ENCODE measurements around the gene STX5. TPM values are rescaled to one million over a fixed set of nuclear protein-coding genes. Genes with fewer than 3 reads are reported as not detected.

Gene STX5
- total and polyA plus RNA-seq, 9 of the 15 experiments (the other 6 are each of a cell fraction or from before 2014, with no cell fraction given) = 2.8 to 28.6 (median 23.7) TPM

DNA sequence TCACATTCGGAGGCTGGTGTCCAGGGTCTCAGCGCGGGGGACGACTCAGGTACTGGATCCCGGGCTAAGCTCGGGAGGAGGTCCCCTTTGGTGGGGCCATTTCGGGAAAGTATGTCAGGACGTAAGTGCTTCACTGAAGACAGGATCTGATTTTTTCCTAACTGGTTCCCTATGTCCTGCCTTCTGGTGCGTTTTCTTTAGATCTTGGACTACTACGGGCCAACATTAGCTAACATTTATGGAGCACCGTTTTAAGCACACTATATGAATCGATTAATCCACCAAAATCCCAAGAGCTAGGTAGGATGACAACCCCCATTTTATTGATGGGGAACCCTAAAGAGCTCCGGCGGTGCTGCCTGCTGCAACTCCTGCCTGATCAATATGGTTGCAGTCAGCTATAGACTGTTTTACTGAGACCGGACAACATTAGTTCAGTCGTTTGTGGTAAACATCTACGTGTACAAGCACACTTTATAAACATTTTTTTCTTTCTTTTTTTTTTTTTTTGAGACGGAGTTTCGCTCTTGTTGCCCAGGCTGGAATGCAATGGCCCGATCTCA is 24.6 kb upstream of the STX5 start (continued):
- no peak for TF ChIP-seq RBM25 (IDR thresholded peaks at IDR 0.05; ENCODE audit: low read depth, low read length, severe bottlenecking)
- TF ChIP-seq, protein P1, sequence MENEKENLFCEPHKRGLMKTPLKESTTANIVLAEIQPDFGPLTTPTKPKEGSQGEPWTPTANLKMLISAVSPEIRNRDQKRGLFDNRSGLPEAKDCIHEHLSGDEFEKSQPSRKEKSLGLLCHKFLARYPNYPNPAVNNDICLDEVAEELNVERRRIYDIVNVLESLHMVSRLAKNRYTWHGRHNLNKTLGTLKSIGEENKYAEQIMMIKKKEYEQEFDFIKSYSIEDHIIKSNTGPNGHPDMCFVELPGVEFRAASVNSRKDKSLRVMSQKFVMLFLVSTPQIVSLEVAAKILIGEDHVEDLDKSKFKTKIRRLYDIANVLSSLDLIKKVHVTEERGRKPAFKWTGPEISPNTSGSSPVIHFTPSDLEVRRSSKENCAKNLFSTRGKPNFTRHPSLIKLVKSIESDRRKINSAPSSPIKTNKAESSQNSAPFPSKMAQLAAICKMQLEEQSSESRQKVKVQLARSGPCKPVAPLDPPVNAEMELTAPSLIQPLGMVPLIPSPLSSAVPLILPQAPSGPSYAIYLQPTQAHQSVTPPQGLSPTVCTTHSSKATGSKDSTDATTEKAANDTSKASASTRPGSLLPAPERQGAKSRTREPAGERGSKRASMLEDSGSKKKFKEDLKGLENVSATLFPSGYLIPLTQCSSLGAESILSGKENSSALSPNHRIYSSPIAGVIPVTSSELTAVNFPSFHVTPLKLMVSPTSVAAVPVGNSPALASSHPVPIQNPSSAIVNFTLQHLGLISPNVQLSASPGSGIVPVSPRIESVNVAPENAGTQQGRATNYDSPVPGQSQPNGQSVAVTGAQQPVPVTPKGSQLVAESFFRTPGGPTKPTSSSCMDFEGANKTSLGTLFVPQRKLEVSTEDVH (IDR thresholded peaks at IDR 0.05; ENCODE audit: low read depth, partially characterized antibody) = no peak
- TF ChIP-seq, protein P2, sequence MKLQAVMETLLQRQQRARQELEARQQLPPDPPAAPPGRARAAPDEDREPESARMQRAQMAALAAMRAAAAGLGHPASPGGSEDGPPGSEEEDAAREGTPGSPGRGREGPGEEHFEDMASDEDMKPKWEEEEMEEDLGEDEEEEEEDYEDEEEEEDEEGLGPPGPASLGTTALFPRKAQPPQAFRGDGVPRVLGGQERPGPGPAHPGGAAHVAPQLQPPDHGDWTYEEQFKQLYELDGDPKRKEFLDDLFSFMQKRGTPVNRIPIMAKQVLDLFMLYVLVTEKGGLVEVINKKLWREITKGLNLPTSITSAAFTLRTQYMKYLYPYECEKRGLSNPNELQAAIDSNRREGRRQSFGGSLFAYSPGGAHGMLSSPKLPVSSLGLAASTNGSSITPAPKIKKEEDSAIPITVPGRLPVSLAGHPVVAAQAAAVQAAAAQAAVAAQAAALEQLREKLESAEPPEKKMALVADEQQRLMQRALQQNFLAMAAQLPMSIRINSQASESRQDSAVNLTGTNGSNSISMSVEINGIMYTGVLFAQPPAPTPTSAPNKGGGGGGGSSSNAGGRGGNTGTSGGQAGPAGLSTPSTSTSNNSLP (IDR thresholded peaks at IDR 0.05; ENCODE audit: borderline replicate concordance, low read depth, low read length) = no peak

Measured in K562 (cell line).